Prostate gland (tissue), 2 donors: ENCODE results near the gene SRGAP2B.
"Not testable (repeated sequence)": the region's sequence is repeated elsewhere in the genome, so short reads cannot be mapped to it uniquely, and the experiment has no call there.

Experiments used
- CTCF ChIP-seq, 4 experiments: fragments of 200-600 bp in 2 of 4; fragments of 450-650 bp in 2 of 4; sonication (generic) in 2 of 4; IDR thresholded peaks; 1 replicate in 3 of 4; 2 replicates in 1 of 4; pipeline ENCODE4 v1.5.1; 2016 to 2019; ENCODE audit warnings: antibody characterized with exemption in 4 of 4, mild to moderate bottlenecking in 2 of 4, moderate library complexity in 2 of 4
- POLR2A ChIP-seq: fragments of 450-650 bp; IDR thresholded peaks from one replicate; pipeline ENCODE4 v1.6.1; 2016; ENCODE audit warnings: antibody characterized with exemption, mild to moderate bottlenecking
- POLR2AphosphoS5 ChIP-seq: sonication (generic); formaldehyde crosslinking; IDR thresholded peaks from one replicate; pipeline ENCODE4 v1.6.1; 2017; ENCODE audit warnings: antibody characterized with exemption

DNA sequence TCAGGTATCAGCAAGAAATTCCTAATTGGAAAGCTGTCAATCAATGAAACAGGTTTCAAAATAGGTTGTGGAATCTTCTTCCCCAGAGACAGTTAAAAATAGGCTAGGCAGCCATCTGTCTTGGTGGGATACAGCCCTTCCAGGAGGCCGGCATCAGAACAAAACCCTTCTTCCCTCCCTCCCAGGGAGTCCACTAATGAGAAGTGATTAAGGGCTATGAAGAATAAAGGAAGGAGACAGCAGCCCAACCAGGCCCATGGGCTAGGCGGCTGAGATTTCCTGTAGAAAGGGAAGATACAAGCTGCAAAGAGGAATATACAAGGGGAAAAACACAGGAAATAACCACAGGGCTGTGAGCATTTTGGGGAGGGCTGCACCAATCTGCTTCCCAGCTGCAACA is 31.8 kb downstream of the SRGAP2B start:
- not testable (repeated sequence) for TF ChIP-seq CTCF (IDR thresholded peaks at IDR 0.05); POLR2A; POLR2AphosphoS5
